GM19438 (cell line): Measurements from ENCODE around the gene FMN2.
"Not testable (repeated sequence)": the region's sequence is repeated elsewhere in the genome, so short reads cannot be mapped to it uniquely, and the experiment has no call there.

Source experiments
- ATAC-seq: cut with Tn5 transposase; IDR thresholded peaks from one replicate; pipeline ENCODE4 v1.9.1; 2021; ENCODE audit warnings: low read depth; ENCODE audit not compliant: unreplicated experiment

Gene FMN2

GRCh38 chr1:240134596-240134995 lies 42.9 kb downstream of the FMN2 start:
- ATAC-seq: no peak

GRCh38 chr1:240136402-240136801 lies 44.7 kb downstream of the FMN2 start:
- no peak for ATAC-seq

GRCh38 chr1:240138867-240139266 lies 47.2 kb downstream of the FMN2 start:
- ATAC-seq: no peak

GRCh38 chr1:240139511-240139910 lies 47.8 kb downstream of the FMN2 start:
- ATAC-seq: no peak

- no peak for ATAC-seq
These were observed 53.4 kb downstream of the FMN2 start for GRCh38 chr1:240145120-240145519.

- no peak for ATAC-seq
These were observed 56.6 kb downstream of the FMN2 start for GRCh38 chr1:240148333-240148732.

GRCh38 chr1:240149484-240150094 lies 57.9 kb downstream of the FMN2 start:
- ATAC-seq: no peak

GRCh38 chr1:240151136-240151735 lies 59.6 kb downstream of the FMN2 start:
- ATAC-seq: no peak

GRCh38 chr1:240152611-240153297 lies 61.1 kb downstream of the FMN2 start:
- ATAC-seq: no peak

- ATAC-seq: no peak
These were observed 63.9 kb downstream of the FMN2 start for GRCh38 chr1:240155605-240156004.

- no peak for ATAC-seq
These were observed 73.1 kb downstream of the FMN2 start for GRCh38 chr1:240164742-240165141.

- no peak for ATAC-seq
These were observed 77.5 kb downstream of the FMN2 start for GRCh38 chr1:240169188-240169587.

GRCh38 chr1:240170266-240170665 lies 78.6 kb downstream of the FMN2 start:
- no peak for ATAC-seq

GRCh38 chr1:240170806-240171205 lies 79.1 kb downstream of the FMN2 start:
- ATAC-seq: no peak

- ATAC-seq: no peak
These were observed 80.2 kb downstream of the FMN2 start for GRCh38 chr1:240171907-240172306.

GRCh38 chr1:240173836-240174235 lies 82.2 kb downstream of the FMN2 start:
- ATAC-seq: no peak

GRCh38 chr1:240174734-240175133 lies 83.1 kb downstream of the FMN2 start:
- no peak for ATAC-seq

- no peak for ATAC-seq
These were observed 86.7 kb downstream of the FMN2 start for GRCh38 chr1:240178366-240178765.

GRCh38 chr1:240184682-240185081 lies 93.0 kb downstream of the FMN2 start:
- ATAC-seq: not testable (repeated sequence)

GRCh38 chr1:240188139-240188538 lies 96.5 kb downstream of the FMN2 start:
- ATAC-seq: no peak

- ATAC-seq: no peak
These were observed 97.8 kb downstream of the FMN2 start for GRCh38 chr1:240189386-240189989.
